ENCODE measurements around the gene HUWE1. TPM values are rescaled to one million over a fixed set of nuclear protein-coding genes. Genes with fewer than 3 reads are reported as not detected.
A peak's percentile ranks its signal among the peaks of the same experiment; 100 is the strongest.

The HUWE1 gene
- total RNA-seq, 2 experiments from 2014 or later, result 376 to 384 TPM

DNA sequence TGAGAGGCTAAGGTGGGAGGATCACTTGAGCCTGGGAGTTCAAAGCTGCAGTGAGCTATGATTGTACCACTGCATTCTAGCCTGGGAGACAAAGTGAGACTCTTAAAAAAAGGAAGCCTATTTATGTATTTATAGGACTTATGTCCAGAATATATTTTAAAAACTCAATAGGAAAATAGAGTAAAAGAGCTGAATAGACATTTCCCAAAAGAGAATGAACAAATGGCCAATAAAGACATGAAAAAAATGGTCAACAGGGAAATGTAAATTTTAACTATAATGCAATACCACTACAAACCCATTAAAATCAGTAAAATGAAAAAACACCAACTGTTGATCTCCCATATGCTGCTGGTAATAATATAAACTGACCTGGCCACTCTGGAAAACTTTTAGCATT is 115.0 kb downstream of the HUWE1 start:
- ChIA-PET POLR2A (interaction anchor here (0.9 kb wide), 1 partner anchor 25 kb away, joined by 3 read pairs; no protein-coding TSS in a partner anchor), CTCF (no interaction called here)
- H3K4me3 Mint-ChIP-seq, result no peak overlapping the region
- TF ChIP-seq, protein P1, sequence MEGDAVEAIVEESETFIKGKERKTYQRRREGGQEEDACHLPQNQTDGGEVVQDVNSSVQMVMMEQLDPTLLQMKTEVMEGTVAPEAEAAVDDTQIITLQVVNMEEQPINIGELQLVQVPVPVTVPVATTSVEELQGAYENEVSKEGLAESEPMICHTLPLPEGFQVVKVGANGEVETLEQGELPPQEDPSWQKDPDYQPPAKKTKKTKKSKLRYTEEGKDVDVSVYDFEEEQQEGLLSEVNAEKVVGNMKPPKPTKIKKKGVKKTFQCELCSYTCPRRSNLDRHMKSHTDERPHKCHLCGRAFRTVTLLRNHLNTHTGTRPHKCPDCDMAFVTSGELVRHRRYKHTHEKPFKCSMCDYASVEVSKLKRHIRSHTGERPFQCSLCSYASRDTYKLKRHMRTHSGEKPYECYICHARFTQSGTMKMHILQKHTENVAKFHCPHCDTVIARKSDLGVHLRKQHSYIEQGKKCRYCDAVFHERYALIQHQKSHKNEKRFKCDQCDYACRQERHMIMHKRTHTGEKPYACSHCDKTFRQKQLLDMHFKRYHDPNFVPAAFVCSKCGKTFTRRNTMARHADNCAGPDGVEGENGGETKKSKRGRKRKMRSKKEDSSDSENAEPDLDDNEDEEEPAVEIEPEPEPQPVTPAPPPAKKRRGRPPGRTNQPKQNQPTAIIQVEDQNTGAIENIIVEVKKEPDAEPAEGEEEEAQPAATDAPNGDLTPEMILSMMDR (IDR thresholded peaks at IDR 0.05), result no peak
- intact Hi-C loops (cut with micrococcal nuclease), result no loop called here
- DNase-seq (no peak), ATAC-seq (no peak)
- no peak overlapping the region for H3K27ac Mint-ChIP-seq
- no peaks in the 10 kb centered on the region for H3K27me3 Mint-ChIP-seq
- no peaks in the 10 kb centered on the region for H3K9me3 Mint-ChIP-seq
- H3K4me1 Mint-ChIP-seq (ENCODE audit: low read depth), result no peaks in the 10 kb centered on the region
- H3K36me3 Mint-ChIP-seq (ENCODE audit: low read depth), result peaks cover 42% of the 10 kb centered on the region

DNA sequence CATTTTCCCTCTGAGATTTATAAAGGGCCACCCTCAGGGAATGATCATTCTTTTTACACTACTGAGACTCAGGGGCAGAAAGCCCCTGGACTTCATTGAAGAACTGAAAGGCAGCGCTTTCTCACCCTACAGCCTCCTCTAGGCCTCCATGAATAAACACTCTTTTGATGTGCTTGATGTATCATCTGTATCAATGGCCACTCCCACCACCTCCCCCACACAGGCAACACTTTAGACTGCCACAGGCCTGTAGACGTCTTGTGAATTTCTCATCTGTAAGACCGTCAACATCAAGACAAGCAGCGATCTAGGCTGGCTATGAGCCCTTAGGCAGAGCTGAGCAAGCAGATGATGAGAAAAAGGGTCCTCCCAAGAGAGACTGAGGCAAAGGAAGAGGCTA is 123.2 kb downstream of the HUWE1 start:
- Mint-ChIP-seq H3K36me3 (ENCODE audit: low read depth) (peaks cover 65% of the 10 kb centered on the region), H3K4me3 (no peak overlapping the region), H3K27ac (no peak overlapping the region), H3K27me3 (no peaks in the 10 kb centered on the region), H3K4me1 (ENCODE audit: low read depth) (peaks cover 6% of the 10 kb centered on the region), H3K9me3 (no peaks in the 10 kb centered on the region)
- ATAC-seq, result no peak
- POLR2A ChIA-PET, result interaction anchor here (1.3 kb wide), 1 partner anchor 142 kb away, joined by 3 read pairs; no protein-coding TSS in a partner anchor
- no peak for DNase-seq
- TF ChIP-seq, protein P1 (IDR thresholded peaks at IDR 0.05), result no peak
- CTCF ChIA-PET, result no interaction called here
- intact Hi-C loops (cut with micrococcal nuclease), result no loop called here

DNA sequence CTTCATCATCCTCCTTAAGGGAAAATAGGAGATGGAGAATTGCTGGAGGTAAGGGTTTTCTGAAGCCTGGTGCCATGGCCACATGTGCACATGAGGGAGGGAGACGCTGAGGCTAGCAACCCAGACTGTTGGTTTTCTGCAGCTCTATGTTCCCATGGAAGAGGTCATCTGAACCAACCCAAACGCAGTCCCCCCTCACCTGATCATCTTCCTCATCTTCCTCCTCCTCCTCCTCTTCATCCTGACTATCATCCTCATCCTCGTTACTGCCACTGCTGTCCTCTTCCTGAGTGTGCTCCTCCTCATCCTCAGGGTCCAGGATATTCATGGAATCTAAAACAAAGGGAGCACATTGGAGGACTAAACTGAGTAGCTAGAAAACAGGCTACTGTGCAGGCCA is 124.6 kb downstream of the HUWE1 start:
- POLR2A ChIA-PET, result no interaction called here
- no peak overlapping the region for H3K4me3 Mint-ChIP-seq
- CTCF ChIA-PET, result no interaction called here
- no peak overlapping the region for H3K27ac Mint-ChIP-seq
- ATAC-seq (no peak), DNase-seq (no peak)
- no peaks in the 10 kb centered on the region for H3K9me3 Mint-ChIP-seq
- peaks cover 69% of the 10 kb centered on the region for H3K36me3 Mint-ChIP-seq (ENCODE audit: low read depth)
- no peaks in the 10 kb centered on the region for H3K27me3 Mint-ChIP-seq
- intact Hi-C loops (cut with micrococcal nuclease), result no loop called here
- peaks cover 6% of the 10 kb centered on the region for H3K4me1 Mint-ChIP-seq (ENCODE audit: low read depth)
- TF ChIP-seq, protein P1 (IDR thresholded peaks at IDR 0.05), result no peak

DNA sequence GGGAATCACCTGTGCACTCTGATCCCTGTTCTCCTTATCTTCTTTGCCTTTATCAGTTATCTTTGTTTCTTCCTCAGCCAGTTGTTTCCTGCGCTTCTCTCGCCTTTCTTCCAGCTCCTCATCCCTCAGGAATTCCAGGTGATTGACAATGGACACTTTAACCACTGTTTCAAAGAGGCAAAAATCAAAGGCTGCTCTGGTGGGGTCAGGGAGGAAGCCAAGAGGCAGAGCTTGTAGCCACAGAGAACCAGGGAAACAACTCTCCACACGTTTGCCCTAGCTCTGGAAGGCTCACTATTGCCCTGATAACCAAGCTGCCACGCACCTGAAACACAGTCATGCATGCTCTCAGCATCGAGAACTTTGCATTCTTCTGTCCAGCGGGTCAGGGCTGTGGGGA is 127.9 kb downstream of the HUWE1 start:
- H3K27ac Mint-ChIP-seq, result no peak overlapping the region
- TF ChIP-seq, protein P1 (IDR thresholded peaks at IDR 0.05), result no peak
- DNase-seq, result no peak
- intact Hi-C loops (cut with micrococcal nuclease), result no loop called here
- ChIA-PET CTCF (no interaction called here), POLR2A (no interaction called here)
- H3K27me3 Mint-ChIP-seq, result no peaks in the 10 kb centered on the region
- H3K9me3 Mint-ChIP-seq, result no peaks in the 10 kb centered on the region
- no peak for ATAC-seq
- H3K4me1 Mint-ChIP-seq (ENCODE audit: low read depth), result no peaks in the 10 kb centered on the region
- H3K4me3 Mint-ChIP-seq, result no peak overlapping the region
- peaks cover 72% of the 10 kb centered on the region for H3K36me3 Mint-ChIP-seq (ENCODE audit: low read depth)

DNA sequence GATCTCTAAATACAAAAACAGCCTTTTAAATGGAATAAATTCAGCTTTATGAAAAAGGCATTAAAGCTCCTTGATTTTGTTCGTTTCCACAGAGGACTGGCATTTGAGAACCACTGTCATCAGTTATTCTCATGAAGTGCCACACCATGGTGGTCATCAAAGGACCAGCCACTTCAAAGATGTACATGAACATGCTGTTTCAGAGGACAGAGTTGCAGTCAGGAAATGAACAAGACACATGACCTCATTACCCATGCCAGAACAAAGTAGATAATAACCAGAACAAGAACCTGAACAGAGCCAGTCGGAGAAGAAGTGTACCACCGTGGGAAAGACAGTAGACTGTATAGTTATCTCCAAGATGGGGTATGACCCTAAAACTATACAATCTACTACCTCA is 129.7 kb downstream of the HUWE1 start:
- ChIA-PET CTCF (no interaction called here), POLR2A (no interaction called here)
- TF ChIP-seq, protein P1 (IDR thresholded peaks at IDR 0.05), result no peak
- no peak for DNase-seq
- no peaks in the 10 kb centered on the region for H3K4me1 Mint-ChIP-seq (ENCODE audit: low read depth)
- no peak overlapping the region for H3K4me3 Mint-ChIP-seq
- peak overlapping the region; percentile 73 for H3K27ac Mint-ChIP-seq
- H3K9me3 Mint-ChIP-seq, result no peaks in the 10 kb centered on the region
- no peak for ATAC-seq
- no peaks in the 10 kb centered on the region for H3K27me3 Mint-ChIP-seq
- peaks cover 65% of the 10 kb centered on the region for H3K36me3 Mint-ChIP-seq (ENCODE audit: low read depth)
- intact Hi-C loops (cut with micrococcal nuclease), result no loop called here
